Endothelial cell of umbilical vein (primary cell): ENCODE data around the gene AREG.

Source experiments
- CTCF ChIP-seq, 2 donors: IDR thresholded peaks; 1 replicate in 1 of 2; 2 replicates in 1 of 2; pipeline ENCODE4 v1.5.1; 2011; ENCODE audit warnings: low read length in 2 of 2, mild to moderate bottlenecking in 2 of 2, moderate library complexity in 2 of 2, control low read depth in 1 of 2, inconsistent platforms in 1 of 2, low read depth in 1 of 2; ENCODE audit not compliant: insufficient read depth in 1 of 2; ENCODE audit errors: extremely low read depth in 1 of 2
- EZH2 ChIP-seq: IDR thresholded peaks from 2 replicates; pipeline ENCODE4 v1.6.1; 2012; ENCODE audit warnings: borderline replicate concordance, low read depth, mild to moderate bottlenecking, moderate library complexity, low read length, inconsistent platforms; ENCODE audit not compliant: severe bottlenecking
- FOS ChIP-seq: IDR thresholded peaks from 2 replicates; pipeline ENCODE4 v1.6.1; 2011; ENCODE audit warnings: mild to moderate bottlenecking, low read length, moderate library complexity, borderline replicate concordance; ENCODE audit not compliant: insufficient read depth
- GATA2 ChIP-seq: IDR thresholded peaks from 2 replicates; pipeline ENCODE4 v1.7.0; 2011; ENCODE audit warnings: low read depth, mild to moderate bottlenecking, moderate library complexity, mixed read lengths, low read length; ENCODE audit not compliant: insufficient read length, insufficient read depth
- JUN ChIP-seq: IDR thresholded peaks from 2 replicates; pipeline ENCODE4 v1.6.1; 2011; ENCODE audit warnings: borderline replicate concordance, low read depth; ENCODE audit not compliant: insufficient read length, insufficient read depth
- MAX ChIP-seq: IDR thresholded peaks from 2 replicates; pipeline ENCODE4 v1.6.1; 2011; ENCODE audit not compliant: insufficient read depth, insufficient read length
- MYC ChIP-seq: IDR thresholded peaks from one replicate; pipeline ENCODE4 v1.6.1; 2011; ENCODE audit warnings: mild to moderate bottlenecking, low read depth, low read length
- POLR2A ChIP-seq: IDR thresholded peaks from 2 replicates; pipeline ENCODE4 v1.6.1; 2012; ENCODE audit warnings: low read depth, mild to moderate bottlenecking, control low read depth, low read length
- POLR2AphosphoS5 ChIP-seq: IDR thresholded peaks from 2 replicates; pipeline ENCODE4 v1.6.1; 2012; ENCODE audit warnings: low read depth, mild to moderate bottlenecking, control low read depth, low read length, moderate library complexity; ENCODE audit not compliant: insufficient read depth

GRCh38 chr4:74439952-74440351 lies 5.0 kb upstream of the AREG start:
- TF ChIP-seq EZH2: no peak
- TF ChIP-seq POLR2A: no peak
- no peak for TF ChIP-seq CTCF (IDR thresholded peaks at IDR 0.05; ENCODE audit: extremely low read depth in 1 of 2, insufficient read depth in 1 of 2, low read depth in 1 of 2, low read length in 2 of 2)
- TF ChIP-seq JUN: no peak
- TF ChIP-seq FOS: no peak
- no peak for TF ChIP-seq POLR2AphosphoS5
- TF ChIP-seq MAX: no peak
- no peak for TF ChIP-seq GATA2
- no peak for TF ChIP-seq MYC
